GM12878 (cell line): Measurements from ENCODE around the gene IL17F. TPM values are rescaled to one million over a fixed set of nuclear protein-coding genes. Genes with fewer than 3 reads are reported as not detected.

Experiments
- ATAC-seq: fragments of 200-7000 bp; cut with Tn5 transposase; 3 replicates; pipeline ENCODE4 v1.9.1; 2020; ENCODE audit warnings: mild to moderate bottlenecking, moderate library complexity
- BruUV-seq: library from RNA; stranded (reverse); fragments of 400-500 nt; replicated peaks from 2 replicates; lab custom pipeline; 2021; lab: Mats Ljungman, UMichigan
- CTCF ChIA-PET: fragments of 300-600 bp; sonication (Branson Sonifier 250); formaldehyde crosslinking; extraction: SDS; loops from one replicate; lab custom pipeline; 2021; ENCODE audit warnings: inconsistent platforms; lab: Yijun Ruan, JAX
- POLR2A ChIA-PET: fragments of 350-600 bp; formaldehyde crosslinking; extraction: SDS; loops from one replicate; lab custom pipeline; 2021; ENCODE audit warnings: inconsistent platforms; lab: Charles Lee
- RAD21 ChIA-PET: fragments of 300-600 bp; sonication (Branson Sonifier 250); formaldehyde crosslinking; loops from one replicate; lab custom pipeline; 2023; ENCODE audit warnings: antibody characterized with exemption; ENCODE audit not compliant: unreplicated experiment; lab: Charles Lee
- SMC1A ChIA-PET: fragments of 300-600 bp; sonication (Branson Sonifier 250); formaldehyde crosslinking; loops from one replicate; lab custom pipeline; 2023; ENCODE audit not compliant: unreplicated experiment, uncharacterized antibody; lab: Charles Lee
- DNase-seq: peaks from one replicate; pipeline ENCODE4 v3.0.0-alpha.2; 2011; ENCODE audit warnings: low read depth, low spot score
- FAIRE-seq: peaks from 3 replicates; lab custom pipeline; 2011; peaks lifted over from hg19 to GRCh38; lab: Jason Lieb, UNC
- H2AFZ ChIP-seq: 2 replicates; pipeline ENCODE4 v1.6.0; 2011; ENCODE audit warnings: low read depth, low read length, control low read depth; ENCODE audit not compliant: control insufficient read depth
- H3K27ac ChIP-seq: 2 replicates; pipeline ENCODE4 v1.5.1; 2011; ENCODE audit warnings: control low read depth; ENCODE audit not compliant: control insufficient read depth, insufficient read depth
- H3K27me3 ChIP-seq, 2 experiments: replicated peaks in 1 of 2; 2 replicates each; pipeline versions ENCODE4 v1.6.0 to v1.6.1; 2011; ENCODE audit warnings: low read length in 1 of 2; ENCODE audit not compliant: control insufficient read depth in 2 of 2, insufficient read depth in 2 of 2
- H3K36me3 ChIP-seq, 2 experiments: 2 replicates each; pipeline ENCODE4 v1.5.1; 2011; ENCODE audit warnings: low read length in 1 of 2; ENCODE audit not compliant: control insufficient read depth in 2 of 2, insufficient read depth in 2 of 2
- H3K4me1 ChIP-seq: 2 replicates; pipeline ENCODE4 v1.6.1; 2011; ENCODE audit warnings: mild to moderate bottlenecking, low read length, moderate library complexity, mixed read lengths; ENCODE audit not compliant: control insufficient read depth, insufficient read depth
- H3K4me2 ChIP-seq: 2 replicates; pipeline ENCODE4 v1.6.0; 2011; ENCODE audit warnings: control low read depth; ENCODE audit not compliant: control insufficient read depth, insufficient read depth
- H3K4me3 ChIP-seq: fragments of 200-600 bp; sonication (generic); 2 replicates; pipeline ENCODE4 v1.5.1; 2016
- H3K79me2 ChIP-seq: 2 replicates; pipeline ENCODE4 v1.6.0; 2011; ENCODE audit warnings: low read length; ENCODE audit not compliant: control insufficient read depth, insufficient read depth
- H3K9ac ChIP-seq: 2 replicates; pipeline ENCODE4 v1.8.0; 2011; ENCODE audit warnings: low read length, control low read depth, mixed read lengths; ENCODE audit not compliant: control insufficient read depth, insufficient read depth
- H3K9me3 ChIP-seq: replicated peaks from 3 replicates; pipeline ENCODE4 v1.5.1; 2011; ENCODE audit warnings: mild to moderate bottlenecking, low read length; ENCODE audit not compliant: control insufficient read depth, insufficient read depth
- H4K20me1 ChIP-seq: 2 replicates; pipeline ENCODE4 v1.6.0; 2011; ENCODE audit not compliant: control insufficient read depth, insufficient read depth
- BHLHE40 ChIP-seq, 2 experiments: fragments of 450-650 bp in 1 of 2; IDR thresholded peaks; 2 replicates each; pipeline ENCODE4 v1.6.1; 2011 to 2017; ENCODE audit warnings: low read depth in 2 of 2, borderline replicate concordance in 1 of 2, improper control_type of control experiment in 1 of 2, low read length in 1 of 2, mild to moderate bottlenecking in 1 of 2
- CBX5 ChIP-seq: sonication (generic); IDR thresholded peaks from 2 replicates; pipeline ENCODE4 v1.6.1; 2016; ENCODE audit warnings: low read depth, moderate library complexity, mild to moderate bottlenecking, inconsistent platforms
- DPF2 ChIP-seq: fragments of 450-650 bp; IDR thresholded peaks from 2 replicates; pipeline ENCODE4 v1.6.1; 2017; ENCODE audit warnings: mild to moderate bottlenecking
- ZNF622 ChIP-seq: fragments of 450-650 bp; IDR thresholded peaks from 2 replicates; pipeline ENCODE4 v1.6.1; 2017; ENCODE audit warnings: mild to moderate bottlenecking, inconsistent platforms
- WGBS: methylation state at CpG from one replicate; pipeline ENCODE4 v1.1.6; 2016; ENCODE audit warnings: low lambda C conversion rate; ENCODE audit not compliant: insufficient replicate concordance, insufficient coverage; ENCODE audit errors: missing lambda C conversion rate; 5-methylcytosine and 5-hydroxymethylcytosine counted together
- in situ Hi-C: fragments of 300-500 bp; cut with MboI; formaldehyde crosslinking; loops from 9 replicates; pipeline ENCODE4 v1.14.3; 2018; ENCODE audit warnings: mixed read lengths
- intact Hi-C: fragments of 100-400 bp; cut with micrococcal nuclease; formaldehyde crosslinking; loops from one replicate; pipeline ENCODE4 v1.14.2; 2022; ENCODE audit not compliant: unreplicated experiment
- polyA plus RNA-seq, 11 experiments: library from polyadenylated mRNA; depleted of rRNA in 4 of 11; unstranded in 6 of 11; stranded (reverse) in 5 of 11; fragments of >200 nt; fragmentation: Nextera tagmentation in 4 of 11; fragmentation: Illumina TruSeq in 1 of 11; extraction: Ambion mirVana in 4 of 11; extraction: Trizol in 1 of 11; gene quantifications; 1 replicate in 1 of 11; 2 replicates in 10 of 11; pipeline versions ENCODE4 v1.2.1 to v1.2.3, GENCODE V29; 2011 to 2016; ENCODE audit warnings: inconsistent platforms in 2 of 11, missing spikeins in 2 of 11, low read depth in 1 of 11
- total RNA-seq, 4 experiments: library from RNA; depleted of rRNA in 3 of 4; stranded (reverse); fragments of >200 nt in 3 of 4; fragmentation: Illumina TruSeq in 1 of 4; extraction: Trizol in 1 of 4; gene quantifications; 2 replicates each; pipeline versions ENCODE4 v1.2.1 to v1.2.3, GENCODE V29; 2013 to 2021

The IL17F gene
- total and polyA plus RNA-seq, 10 of the 15 experiments (the other 5 are each of a cell fraction or from before 2014, with no cell fraction given): 0.20 TPM; not detected in 9

GRCh38 chr6:52233975-52234823, 10.1 kb downstream of the IL17F start (continued):
- 0 out of 2 replicates have a peak, but pooled peaks have one; percentile 43 for TF ChIP-seq CBX5

GRCh38 chr6:52233005-52233404, 11.3 kb downstream of the IL17F start:
- TF ChIP-seq ZNF622 (no peak), BHLHE40 (IDR thresholded peaks at IDR 0.05; ENCODE audit: borderline replicate concordance in 1 of 2, low read depth in 2 of 2, low read length in 1 of 2) (no peak), DPF2 (no peak)
- no peaks in the 10 kb centered on the region for H3K79me2 ChIP-seq
- ChIA-PET CTCF (interaction anchor here (0.6 to 5.9 kb wide), 15 partner anchors 9 to 1766 kb away, joined by 3 to 91 read pairs (median 5); no protein-coding TSS in a partner anchor), RAD21 (interaction anchor here (1.2 to 5.0 kb wide), 5 partner anchors 25 to 77 kb away, joined by 3 to 28 read pairs (median 5); no protein-coding TSS in a partner anchor), SMC1A (interaction anchor here (0.5 to 5.6 kb wide), 14 partner anchors 9 to 554 kb away, joined by 3 to 45 read pairs (median 4); partner anchors contain the start of gene IL17F), POLR2A (no interaction called here)
- no peak overlapping the region for H2AFZ ChIP-seq
- ATAC-seq (no peak), DNase-seq (no peak), FAIRE-seq (no peak)
- H3K4me2 ChIP-seq: no peak overlapping the region
- BruUV-seq: no TSS peak
- H3K9me3 ChIP-seq: no peaks in the 10 kb centered on the region; the same call in 2 of the 3 replicates
- no peak overlapping the region for H3K4me3 ChIP-seq
- intact Hi-C loops: loop anchor here (5.0 kb wide), 1 partner anchor 146 kb away; the partner anchor contains the start of gene PKHD1
- in situ Hi-C loops: loop anchor here (5.0 to 10.0 kb wide), 2 partner anchors 71 to 378 kb away; no protein-coding TSS in a partner anchor
- 49% methylated on average over 4 of the region's 4 CpGs for WGBS
- H3K4me1 ChIP-seq: peaks cover 18% of the 10 kb centered on the region
- no peaks in the 10 kb centered on the region for H4K20me1 ChIP-seq
- H3K9ac ChIP-seq: no peak overlapping the region
- no peaks in the 10 kb centered on the region for H3K36me3 ChIP-seq
- H3K27me3 ChIP-seq: no peaks in the 10 kb centered on the region; a peak in 2 of 4 replicates
- no peak overlapping the region for H3K27ac ChIP-seq
